ENCODE measurements around the gene TBC1D24. TPM values are rescaled to one million over a fixed set of nuclear protein-coding genes. Genes with fewer than 3 reads are reported as not detected.

TBC1D24 gene
- total RNA-seq, 1 experiment from 2014 or later = 24.6 TPM

DNA sequence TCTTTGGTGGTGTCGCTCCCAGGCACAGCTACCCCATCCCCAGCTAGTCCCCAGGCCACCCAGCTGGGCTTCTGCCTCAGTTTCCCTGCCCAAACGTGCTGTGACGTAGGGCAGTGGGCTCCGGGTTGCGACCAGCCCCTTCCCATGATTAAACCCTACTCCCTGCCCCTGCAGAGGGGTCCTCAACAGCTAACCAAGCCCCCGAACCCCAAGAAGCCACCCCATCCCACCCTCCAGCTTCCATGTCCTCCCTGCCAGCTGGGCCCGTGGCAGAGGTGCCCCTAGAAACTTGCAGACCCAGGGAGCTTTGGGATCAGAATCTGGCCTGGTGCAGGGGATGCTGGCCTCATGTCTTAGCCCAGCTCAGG, 4.7 kb upstream of the TBC1D24 start:
- no peaks in the 10 kb centered on the region for H4K20me1 ChIP-seq (ENCODE audit: insufficient read depth)
- RAD21 ChIA-PET (ENCODE audit: low non-redundant PET in 1 of 2, low total read pairs in 2 of 2, uncharacterized antibody in 2 of 2, unreplicated experiment in 2 of 2) = no interaction called here
- no peaks in the 10 kb centered on the region for H3K36me3 ChIP-seq (ENCODE audit: control insufficient read depth in 1 of 2, insufficient read depth in 2 of 2, low read length in 2 of 2)
- TF ChIP-seq MAX (IDR thresholded peaks at IDR 0.05) = no peak
- TF ChIP-seq, protein P1, sequence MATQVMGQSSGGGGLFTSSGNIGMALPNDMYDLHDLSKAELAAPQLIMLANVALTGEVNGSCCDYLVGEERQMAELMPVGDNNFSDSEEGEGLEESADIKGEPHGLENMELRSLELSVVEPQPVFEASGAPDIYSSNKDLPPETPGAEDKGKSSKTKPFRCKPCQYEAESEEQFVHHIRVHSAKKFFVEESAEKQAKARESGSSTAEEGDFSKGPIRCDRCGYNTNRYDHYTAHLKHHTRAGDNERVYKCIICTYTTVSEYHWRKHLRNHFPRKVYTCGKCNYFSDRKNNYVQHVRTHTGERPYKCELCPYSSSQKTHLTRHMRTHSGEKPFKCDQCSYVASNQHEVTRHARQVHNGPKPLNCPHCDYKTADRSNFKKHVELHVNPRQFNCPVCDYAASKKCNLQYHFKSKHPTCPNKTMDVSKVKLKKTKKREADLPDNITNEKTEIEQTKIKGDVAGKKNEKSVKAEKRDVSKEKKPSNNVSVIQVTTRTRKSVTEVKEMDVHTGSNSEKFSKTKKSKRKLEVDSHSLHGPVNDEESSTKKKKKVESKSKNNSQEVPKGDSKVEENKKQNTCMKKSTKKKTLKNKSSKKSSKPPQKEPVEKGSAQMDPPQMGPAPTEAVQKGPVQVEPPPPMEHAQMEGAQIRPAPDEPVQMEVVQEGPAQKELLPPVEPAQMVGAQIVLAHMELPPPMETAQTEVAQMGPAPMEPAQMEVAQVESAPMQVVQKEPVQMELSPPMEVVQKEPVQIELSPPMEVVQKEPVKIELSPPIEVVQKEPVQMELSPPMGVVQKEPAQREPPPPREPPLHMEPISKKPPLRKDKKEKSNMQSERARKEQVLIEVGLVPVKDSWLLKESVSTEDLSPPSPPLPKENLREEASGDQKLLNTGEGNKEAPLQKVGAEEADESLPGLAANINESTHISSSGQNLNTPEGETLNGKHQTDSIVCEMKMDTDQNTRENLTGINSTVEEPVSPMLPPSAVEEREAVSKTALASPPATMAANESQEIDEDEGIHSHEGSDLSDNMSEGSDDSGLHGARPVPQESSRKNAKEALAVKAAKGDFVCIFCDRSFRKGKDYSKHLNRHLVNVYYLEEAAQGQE (IDR thresholded peaks at IDR 0.05; ENCODE audit: low read depth) = no peak
- no peak for TF ChIP-seq EZH2 (IDR thresholded peaks at IDR 0.05)
- no peak for TF ChIP-seq SP1 (IDR thresholded peaks at IDR 0.05; ENCODE audit: low read depth)
- TF ChIP-seq, protein P2, sequence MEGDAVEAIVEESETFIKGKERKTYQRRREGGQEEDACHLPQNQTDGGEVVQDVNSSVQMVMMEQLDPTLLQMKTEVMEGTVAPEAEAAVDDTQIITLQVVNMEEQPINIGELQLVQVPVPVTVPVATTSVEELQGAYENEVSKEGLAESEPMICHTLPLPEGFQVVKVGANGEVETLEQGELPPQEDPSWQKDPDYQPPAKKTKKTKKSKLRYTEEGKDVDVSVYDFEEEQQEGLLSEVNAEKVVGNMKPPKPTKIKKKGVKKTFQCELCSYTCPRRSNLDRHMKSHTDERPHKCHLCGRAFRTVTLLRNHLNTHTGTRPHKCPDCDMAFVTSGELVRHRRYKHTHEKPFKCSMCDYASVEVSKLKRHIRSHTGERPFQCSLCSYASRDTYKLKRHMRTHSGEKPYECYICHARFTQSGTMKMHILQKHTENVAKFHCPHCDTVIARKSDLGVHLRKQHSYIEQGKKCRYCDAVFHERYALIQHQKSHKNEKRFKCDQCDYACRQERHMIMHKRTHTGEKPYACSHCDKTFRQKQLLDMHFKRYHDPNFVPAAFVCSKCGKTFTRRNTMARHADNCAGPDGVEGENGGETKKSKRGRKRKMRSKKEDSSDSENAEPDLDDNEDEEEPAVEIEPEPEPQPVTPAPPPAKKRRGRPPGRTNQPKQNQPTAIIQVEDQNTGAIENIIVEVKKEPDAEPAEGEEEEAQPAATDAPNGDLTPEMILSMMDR (IDR thresholded peaks at IDR 0.05 in 2 of 3, conservative IDR thresholded peaks at IDR 0.05 in 1 of 3; ENCODE audit: borderline replicate concordance in 1 of 3, insufficient read depth in 1 of 3, low read depth in 2 of 3, low read length in 2 of 3) = no peak
- no peak for TF ChIP-seq JUND (IDR thresholded peaks at IDR 0.05)
- no peak for TF ChIP-seq EGR1 (IDR thresholded peaks at IDR 0.05; ENCODE audit: low read depth)
- H3K4me2 ChIP-seq (ENCODE audit: low read length) = no peak overlapping the region
- no peak for DNase-seq (ENCODE audit: low read depth, low spot score)
- intact Hi-C loops (cut with micrococcal nuclease) = no loop called here
- no TSS peak for BruUV-seq (replicated peaks)
- no peak overlapping the region for H3K4me3 ChIP-seq (replicated peaks in 1 of 2; ENCODE audit: low read depth in 1 of 2, low read length in 2 of 2)
- CTCF ChIA-PET = interaction anchor here (1.6 kb wide), 1 partner anchor 31 kb away, joined by 4 read pairs; no protein-coding TSS in a partner anchor
- H3K27ac ChIP-seq (ENCODE audit: low read depth, low read length) = no peak overlapping the region; the same call in 1 of the 2 replicates
- no peak for ATAC-seq
- peaks cover 3% of the 10 kb centered on the region; the same call in 1 of the 2 replicates for H3K79me2 ChIP-seq (ENCODE audit: insufficient read depth, low read length)
- no peaks in the 10 kb centered on the region for H3K27me3 ChIP-seq (ENCODE audit: insufficient read depth, low read length)
- H2AFZ ChIP-seq (ENCODE audit: low read depth, low read length, poor library complexity, severe bottlenecking) = no peak overlapping the region
- peaks cover 30 to 63% of the 10 kb centered on the region in 2 experiments for H3K4me1 ChIP-seq (ENCODE audit: control insufficient read depth in 1 of 2, insufficient read depth in 2 of 2, low read length in 2 of 2)
- H3K9me3 ChIP-seq (ENCODE audit: control insufficient read depth in 1 of 2, insufficient read depth in 1 of 2, low read depth in 1 of 2, low read length in 2 of 2) = no peaks in the 10 kb centered on the region
- POLR2A ChIA-PET = interaction anchor here (1.4 kb wide), 1 partner anchor 31 kb away, joined by 3 read pairs; no protein-coding TSS in a partner anchor
- no peak overlapping the region for H3K9ac ChIP-seq (ENCODE audit: low read length)
- no peaks in the 10 kb centered on the region for H3K9me2 ChIP-seq (ENCODE audit: insufficient read depth)
